ENCODE results near the gene SPIN1. TPM values are rescaled to one million over a fixed set of nuclear protein-coding genes. Genes with fewer than 3 reads are reported as not detected.

The SPIN1 gene
- total and polyA plus RNA-seq, 2 of the 8 experiments (the other 6 are each of a cell fraction or from before 2014, with no cell fraction given), result 69.9 to 139 TPM

GRCh38 chr9:88378317-88378716 lies 9.9 kb upstream of the SPIN1 start (continued):
- TF ChIP-seq CHD7 (IDR thresholded peaks at IDR 0.05; ENCODE audit: insufficient replicate concordance, low read length), result no peak
- TF ChIP-seq RNF2 (IDR thresholded peaks at IDR 0.05; ENCODE audit: borderline replicate concordance, low read depth, low read length, missing control alignments, poor library complexity, severe bottlenecking), result no peak
- TF ChIP-seq SIN3A (conservative IDR thresholded peaks at IDR 0.05 in 1 of 2, IDR thresholded peaks at IDR 0.05 in 1 of 2; ENCODE audit: low read depth in 1 of 2, low read length in 2 of 2), result no peak
- TF ChIP-seq JUND (IDR thresholded peaks at IDR 0.05; ENCODE audit: low read length), result no peak
- TF ChIP-seq TBP (IDR thresholded peaks at IDR 0.05; ENCODE audit: low read depth, low read length), result no peak
- 0 out of 2 replicates have a peak, but pooled peaks have one; percentile 8 for TF ChIP-seq YY1 (IDR thresholded peaks at IDR 0.05; ENCODE audit: low read depth, low read length)
